D721Med (cell line): ENCODE measurements around the gene ZNF101.

ENCODE experiments used
- DNase-seq: peaks from one replicate; pipeline ENCODE4 v3.0.0; 2011; ENCODE audit warnings: low spot score; ENCODE audit not compliant: insufficient read length
- FAIRE-seq: peaks from 2 replicates; lab custom pipeline; 2011; peaks lifted over from hg19 to GRCh38; lab: Jason Lieb, UNC
- TF ChIP-seq, protein P1 (sequence below): IDR thresholded peaks from 2 replicates; pipeline ENCODE4 v1.5.1; 2012; ENCODE audit warnings: mild to moderate bottlenecking, control low read depth; ENCODE audit not compliant: insufficient read depth; ENCODE audit errors: missing control alignments

ZNF101 gene

DNA sequence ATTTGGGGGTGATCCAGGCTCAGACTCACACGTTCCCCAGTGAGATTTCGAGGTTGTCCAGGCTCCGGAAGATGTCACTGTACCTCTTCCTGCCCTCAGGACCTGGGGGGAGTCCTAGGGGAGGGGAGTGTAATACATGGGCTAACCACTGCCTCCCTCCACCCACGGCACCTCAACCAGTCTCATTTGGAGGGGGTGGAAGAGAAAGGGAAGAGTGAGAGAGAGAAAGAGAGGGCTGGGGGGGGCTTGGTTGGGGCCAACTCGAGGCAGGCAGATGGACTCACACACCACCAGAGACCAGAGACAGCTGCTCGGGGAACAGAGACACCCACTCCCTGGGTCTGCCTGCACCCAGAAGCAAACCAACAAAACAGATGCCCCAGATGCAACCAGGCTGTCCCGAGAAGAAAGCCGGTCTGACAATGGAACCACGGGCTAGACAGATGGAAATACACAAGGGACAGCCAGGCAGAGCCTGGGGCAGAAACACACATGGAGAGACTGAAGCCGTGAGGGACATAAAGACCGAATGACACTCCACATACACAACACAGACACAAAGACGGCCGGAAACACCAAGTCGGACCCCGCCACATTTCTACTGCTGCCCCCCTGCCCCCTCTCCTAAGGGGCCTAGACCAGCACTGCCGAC is 26.0 kb upstream of the ZNF101 start:
- DNase-seq = no peak
- FAIRE-seq = no peak
- TF ChIP-seq, protein P1, sequence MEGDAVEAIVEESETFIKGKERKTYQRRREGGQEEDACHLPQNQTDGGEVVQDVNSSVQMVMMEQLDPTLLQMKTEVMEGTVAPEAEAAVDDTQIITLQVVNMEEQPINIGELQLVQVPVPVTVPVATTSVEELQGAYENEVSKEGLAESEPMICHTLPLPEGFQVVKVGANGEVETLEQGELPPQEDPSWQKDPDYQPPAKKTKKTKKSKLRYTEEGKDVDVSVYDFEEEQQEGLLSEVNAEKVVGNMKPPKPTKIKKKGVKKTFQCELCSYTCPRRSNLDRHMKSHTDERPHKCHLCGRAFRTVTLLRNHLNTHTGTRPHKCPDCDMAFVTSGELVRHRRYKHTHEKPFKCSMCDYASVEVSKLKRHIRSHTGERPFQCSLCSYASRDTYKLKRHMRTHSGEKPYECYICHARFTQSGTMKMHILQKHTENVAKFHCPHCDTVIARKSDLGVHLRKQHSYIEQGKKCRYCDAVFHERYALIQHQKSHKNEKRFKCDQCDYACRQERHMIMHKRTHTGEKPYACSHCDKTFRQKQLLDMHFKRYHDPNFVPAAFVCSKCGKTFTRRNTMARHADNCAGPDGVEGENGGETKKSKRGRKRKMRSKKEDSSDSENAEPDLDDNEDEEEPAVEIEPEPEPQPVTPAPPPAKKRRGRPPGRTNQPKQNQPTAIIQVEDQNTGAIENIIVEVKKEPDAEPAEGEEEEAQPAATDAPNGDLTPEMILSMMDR = no peak

DNA sequence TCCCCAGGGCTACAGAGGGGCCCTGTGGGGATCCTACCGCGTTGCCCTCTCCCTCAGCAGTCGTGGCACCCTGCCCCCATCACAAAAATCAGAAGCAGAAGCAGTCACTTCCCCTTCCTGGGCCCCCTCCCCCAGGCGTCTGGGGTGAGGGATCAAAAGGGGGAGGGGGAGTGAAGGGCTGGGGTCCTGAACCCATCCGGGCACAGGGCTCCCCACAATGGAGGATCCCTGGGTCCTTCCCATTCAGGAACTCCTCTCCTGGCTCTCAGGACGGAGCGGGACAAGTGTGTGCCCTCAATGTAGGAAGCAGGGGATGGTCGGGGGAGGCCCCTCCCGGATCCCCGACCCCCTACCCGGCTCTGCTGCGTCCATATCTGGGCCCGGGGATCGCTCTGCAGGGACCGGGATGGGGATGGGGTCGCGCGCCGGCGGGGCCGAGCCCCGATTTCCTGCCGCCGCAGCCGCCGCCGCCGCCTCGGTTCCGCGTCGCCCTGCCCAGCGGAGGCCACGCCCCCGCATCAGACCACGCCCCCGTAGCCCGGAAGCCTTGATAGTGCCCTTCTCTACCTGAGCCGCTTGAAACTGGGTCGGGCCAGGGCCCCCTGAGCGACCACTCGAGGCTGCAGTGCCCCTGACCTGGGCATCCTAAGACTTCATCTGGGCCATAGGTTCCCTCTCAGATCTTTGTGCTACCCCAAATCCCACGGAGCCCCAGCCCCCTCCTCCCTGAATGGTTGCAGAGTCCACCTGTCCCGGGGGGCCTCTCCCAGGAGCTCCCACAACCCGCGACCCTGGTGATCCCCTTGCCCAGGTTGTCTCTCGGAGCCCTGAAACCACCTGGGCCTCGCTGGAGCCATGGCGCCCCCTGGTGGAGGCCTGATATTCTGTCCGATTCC is 25.2 kb upstream of the ZNF101 start, which contains the start of gene GMIP:
GMIP (minus strand) TSS at position 500 of the 896 bp plus-strand sequence; CDS start at position 372, 128 bp downstream.
- TF ChIP-seq, protein P1 = peak; percentile 77
- peak; percentile 88 for DNase-seq
- no peak for FAIRE-seq

DNA sequence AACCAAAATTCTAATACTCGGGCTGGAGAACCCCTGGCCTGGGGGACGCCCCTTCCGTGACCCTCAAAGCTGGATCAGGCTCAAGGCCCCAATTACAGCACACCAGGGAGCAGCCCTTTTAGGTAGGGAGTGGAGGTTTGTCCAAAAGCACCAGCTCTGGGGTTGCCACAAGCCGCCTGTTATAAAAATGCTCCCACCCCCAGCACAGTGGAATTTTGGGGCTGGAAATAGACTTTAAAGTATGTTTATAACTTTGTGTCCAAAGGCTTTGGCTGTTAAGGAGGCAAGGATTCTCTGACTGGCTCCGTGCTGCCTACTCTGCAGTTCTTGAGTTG is 24.6 kb upstream of the ZNF101 start:
- FAIRE-seq (no peak), DNase-seq (no peak)
- TF ChIP-seq, protein P1 = no peak

DNA sequence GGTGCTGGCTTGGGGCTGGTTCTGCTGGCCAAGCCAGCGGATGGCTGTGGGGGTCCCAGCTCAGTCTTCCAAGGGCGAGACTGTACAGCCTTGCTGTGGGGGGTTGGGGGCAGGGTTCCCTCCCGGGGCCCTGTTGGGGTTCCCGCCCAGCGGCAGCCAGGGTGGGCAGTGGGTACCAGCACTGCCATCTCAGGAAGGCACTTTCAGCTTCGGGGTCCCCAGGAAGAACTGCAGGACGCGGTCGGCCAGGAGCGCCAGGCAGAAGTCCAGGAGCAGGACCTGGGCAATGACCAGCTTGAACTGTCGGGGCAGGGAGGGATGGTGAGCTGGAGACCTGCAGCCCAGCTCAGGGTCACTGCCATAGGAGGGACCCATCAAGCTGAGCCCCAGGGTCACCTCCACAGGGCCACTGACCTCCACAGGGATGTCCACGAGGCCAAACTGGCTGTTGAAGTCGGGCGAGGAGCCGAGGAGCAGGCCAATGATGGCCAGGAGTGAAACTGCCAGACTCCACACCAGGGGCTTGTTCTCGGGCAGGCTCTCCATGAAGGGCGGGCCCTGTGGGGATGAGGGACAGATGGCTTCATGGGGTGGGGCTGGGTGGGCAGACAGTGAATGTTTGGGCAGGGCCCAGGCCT is 23.3 kb upstream of the ZNF101 start:
- TF ChIP-seq, protein P1 = no peak
- FAIRE-seq (no peak), DNase-seq (no peak)

DNA sequence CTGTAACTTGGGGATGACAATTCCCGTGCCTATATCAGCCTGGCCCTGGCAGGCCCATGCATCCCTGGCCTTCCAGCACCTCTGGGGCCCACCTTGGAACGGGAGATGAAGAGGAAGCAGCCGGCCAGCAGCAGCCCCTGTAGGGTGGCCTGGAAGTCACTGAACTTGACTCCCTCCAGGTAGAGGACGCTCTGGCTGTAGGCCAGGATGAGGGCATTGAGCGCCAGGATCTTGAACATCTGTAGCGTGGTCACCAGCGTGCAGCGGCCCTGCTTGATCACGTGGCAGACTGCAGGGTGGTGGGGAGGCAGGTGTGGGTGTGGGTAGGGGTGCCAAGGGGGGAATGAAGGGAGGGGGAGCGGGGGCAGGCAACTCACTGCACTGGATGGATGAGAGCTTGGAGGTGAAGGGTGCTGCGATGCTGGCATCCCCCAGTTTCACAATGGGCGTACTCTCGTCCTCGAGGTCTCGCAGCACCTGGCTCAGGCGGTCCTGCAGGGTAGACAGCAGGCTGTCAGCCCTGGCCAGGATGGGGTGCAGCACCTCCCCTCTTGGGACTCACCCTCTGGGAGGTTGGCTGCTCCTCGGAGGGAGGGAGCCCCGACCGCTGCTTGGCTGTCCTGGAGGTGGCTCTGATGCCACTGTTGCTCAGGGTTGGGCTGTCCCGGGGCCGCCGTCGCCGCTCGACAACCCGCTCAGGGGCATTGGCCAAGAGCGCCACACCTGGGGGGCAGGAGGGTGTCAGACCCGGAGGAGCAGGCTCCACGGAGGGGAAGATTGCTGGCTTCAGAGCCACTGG is 21.4 kb upstream of the ZNF101 start:
- DNase-seq = no peak
- no peak for FAIRE-seq

DNA sequence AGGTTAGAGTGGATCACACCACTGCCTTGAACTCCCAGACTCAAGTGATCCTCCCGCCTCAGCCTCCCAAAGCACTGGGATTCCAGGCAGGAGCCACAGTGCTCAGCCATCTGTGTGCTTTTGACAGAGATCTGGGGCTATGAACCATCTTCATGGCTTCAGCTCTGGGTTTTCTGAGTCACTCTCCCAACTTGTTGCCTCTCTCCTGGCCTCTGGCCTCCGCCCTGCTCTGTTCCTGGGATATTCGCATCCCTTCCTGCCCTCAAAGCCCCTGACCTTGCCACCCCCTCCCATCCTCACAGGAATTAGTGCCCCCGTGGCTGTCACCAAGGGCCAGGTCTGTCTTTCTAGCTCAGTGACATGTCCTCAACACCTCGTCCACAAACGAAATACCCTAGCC is 19.5 kb upstream of the ZNF101 start:
- TF ChIP-seq, protein P1 = no peak
- DNase-seq = no peak
- FAIRE-seq = no peak

More for the DNA sequence above, 21.4 kb upstream of the ZNF101 start:
- TF ChIP-seq, protein P1 = no peak
